ENCODE data around the gene NSUN7. TPM values are rescaled to one million over a fixed set of nuclear protein-coding genes. Genes with fewer than 3 reads are reported as not detected.

The NSUN7 gene
- polyA plus RNA-seq, 1 experiment: 0.18 TPM

DNA sequence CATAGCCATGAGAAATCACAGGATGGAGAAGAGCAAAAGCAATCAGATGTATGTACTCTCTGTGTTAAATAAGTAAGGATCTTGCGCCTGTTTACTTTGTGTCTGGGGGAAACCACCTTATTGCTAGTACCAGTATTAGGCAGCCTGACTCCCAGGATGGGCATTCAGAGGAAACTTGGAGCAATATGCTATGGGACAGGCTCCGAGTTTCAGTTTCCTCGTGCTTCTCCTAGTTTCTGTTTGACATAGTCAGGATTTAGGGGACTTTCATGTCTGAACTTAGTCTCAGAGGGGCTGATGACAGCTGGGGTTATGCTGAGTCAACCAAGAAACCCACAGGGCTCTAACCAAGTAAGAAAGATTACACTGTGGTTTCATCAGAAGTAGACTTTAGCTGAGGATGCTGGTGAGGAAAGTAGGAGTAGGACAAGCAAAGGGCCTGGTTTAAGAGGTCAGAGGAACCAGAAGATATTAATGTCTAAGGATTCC lies 13.5 kb downstream of the NSUN7 start:
- H3K4me3 ChIP-seq (ENCODE audit: low read depth, low read length): no peak overlapping the region
- H3K27me3 ChIP-seq (ENCODE audit: control insufficient read depth, insufficient read depth, low read length): no peaks in the 10 kb centered on the region
- no peaks in the 10 kb centered on the region for H3K36me3 ChIP-seq (ENCODE audit: control insufficient read depth, insufficient read depth, low read length)
- ChIA-PET CTCF (no interaction called here), POLR2A (no interaction called here)
- TF ChIP-seq, protein P1, sequence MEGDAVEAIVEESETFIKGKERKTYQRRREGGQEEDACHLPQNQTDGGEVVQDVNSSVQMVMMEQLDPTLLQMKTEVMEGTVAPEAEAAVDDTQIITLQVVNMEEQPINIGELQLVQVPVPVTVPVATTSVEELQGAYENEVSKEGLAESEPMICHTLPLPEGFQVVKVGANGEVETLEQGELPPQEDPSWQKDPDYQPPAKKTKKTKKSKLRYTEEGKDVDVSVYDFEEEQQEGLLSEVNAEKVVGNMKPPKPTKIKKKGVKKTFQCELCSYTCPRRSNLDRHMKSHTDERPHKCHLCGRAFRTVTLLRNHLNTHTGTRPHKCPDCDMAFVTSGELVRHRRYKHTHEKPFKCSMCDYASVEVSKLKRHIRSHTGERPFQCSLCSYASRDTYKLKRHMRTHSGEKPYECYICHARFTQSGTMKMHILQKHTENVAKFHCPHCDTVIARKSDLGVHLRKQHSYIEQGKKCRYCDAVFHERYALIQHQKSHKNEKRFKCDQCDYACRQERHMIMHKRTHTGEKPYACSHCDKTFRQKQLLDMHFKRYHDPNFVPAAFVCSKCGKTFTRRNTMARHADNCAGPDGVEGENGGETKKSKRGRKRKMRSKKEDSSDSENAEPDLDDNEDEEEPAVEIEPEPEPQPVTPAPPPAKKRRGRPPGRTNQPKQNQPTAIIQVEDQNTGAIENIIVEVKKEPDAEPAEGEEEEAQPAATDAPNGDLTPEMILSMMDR (IDR thresholded peaks at IDR 0.05; ENCODE audit: insufficient read depth, low read depth, low read length): no peak
- no peak for DNase-seq (ENCODE audit: low read depth)

DNA sequence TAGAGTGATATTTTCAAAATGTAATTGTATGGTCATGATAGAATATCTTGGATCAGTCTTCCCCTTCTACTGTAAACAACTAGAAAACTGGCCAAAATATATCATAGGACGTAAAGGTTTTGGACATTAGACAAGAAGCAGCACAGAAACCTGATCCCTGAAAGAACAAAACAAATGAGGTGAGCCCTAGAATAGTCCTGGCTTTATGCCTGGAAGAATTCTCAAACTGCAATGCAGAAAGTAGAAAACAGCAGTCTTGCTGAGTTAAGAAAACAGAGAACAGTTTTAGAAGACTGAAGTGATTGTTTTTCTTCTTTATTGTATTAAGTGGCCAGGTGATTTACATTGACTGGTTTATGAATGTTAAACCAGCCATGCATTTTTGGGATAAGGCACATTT lies 19.5 kb downstream of the NSUN7 start:
- Histone ChIP-seq H3K4me3 (ENCODE audit: low read depth, low read length) (no peak overlapping the region), H3K27me3 (ENCODE audit: control insufficient read depth, insufficient read depth, low read length) (peaks cover 2% of the 10 kb centered on the region; the same call in 1 of the 2 replicates), H3K36me3 (ENCODE audit: control insufficient read depth, insufficient read depth, low read length) (no peaks in the 10 kb centered on the region)
- POLR2A ChIA-PET: no interaction called here
- TF ChIP-seq, protein P1 (IDR thresholded peaks at IDR 0.05; ENCODE audit: insufficient read depth, low read depth, low read length): no peak
- CTCF ChIA-PET: no interaction called here
- DNase-seq (ENCODE audit: low read depth): no peak

DNA sequence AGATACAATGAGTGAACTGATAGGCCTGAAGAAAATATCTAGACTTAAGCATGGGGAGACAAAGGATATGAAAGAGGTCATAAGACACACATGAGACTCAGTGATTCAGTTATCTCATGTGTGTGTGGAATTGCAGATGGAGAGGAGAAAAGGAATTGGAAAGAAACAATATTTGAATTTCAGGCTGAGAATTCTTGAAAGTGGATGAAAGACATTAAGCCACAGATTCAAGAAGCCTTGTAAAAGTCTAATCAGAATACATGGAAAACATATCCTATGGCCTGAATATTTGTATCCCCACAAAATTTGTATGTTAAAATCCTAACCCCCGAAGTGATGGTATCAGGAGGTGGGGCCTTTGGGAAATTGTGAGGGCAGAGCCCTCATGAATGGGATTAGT lies 28.3 kb downstream of the NSUN7 start:
- Histone ChIP-seq H3K27me3 (ENCODE audit: control insufficient read depth, insufficient read depth, low read length) (no peaks in the 10 kb centered on the region; the same call in 1 of the 2 replicates), H3K36me3 (ENCODE audit: control insufficient read depth, insufficient read depth, low read length) (no peaks in the 10 kb centered on the region), H3K4me3 (ENCODE audit: low read depth, low read length) (no peak overlapping the region)
- no peak for DNase-seq (ENCODE audit: low read depth)
- TF ChIP-seq, protein P1 (IDR thresholded peaks at IDR 0.05; ENCODE audit: insufficient read depth, low read depth, low read length): no peak
- ChIA-PET POLR2A (no interaction called here), CTCF (interaction anchor here (0.6 kb wide), 2 partner anchors 42 to 512 kb away, joined by 3 to 4 read pairs; no protein-coding TSS in a partner anchor)

DNA sequence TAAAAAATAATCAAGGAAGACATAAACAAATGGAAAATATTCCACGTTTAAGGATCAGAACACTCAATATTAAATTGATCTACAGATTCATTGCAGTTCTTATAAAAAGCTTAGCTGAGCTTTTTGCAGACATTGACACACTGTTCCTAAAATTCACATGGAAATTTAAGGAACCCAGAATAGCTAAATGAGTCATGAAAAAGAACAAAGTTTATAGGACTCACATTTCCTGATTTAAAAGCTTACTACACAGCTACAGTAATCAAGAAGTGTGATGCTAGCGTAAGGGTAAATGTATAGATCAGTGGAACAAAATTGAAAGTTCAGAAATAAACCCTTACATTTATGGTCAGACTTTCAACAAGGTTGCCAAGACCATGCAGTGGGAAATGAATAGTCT lies 33.1 kb downstream of the NSUN7 start:
- Histone ChIP-seq H3K4me3 (ENCODE audit: low read depth, low read length) (no peak overlapping the region), H3K36me3 (ENCODE audit: control insufficient read depth, insufficient read depth, low read length) (no peaks in the 10 kb centered on the region), H3K27me3 (ENCODE audit: control insufficient read depth, insufficient read depth, low read length) (0 out of 2 replicates have a peak, but pooled peaks cover 2% of the 10 kb centered on the region)
- CTCF ChIA-PET: no interaction called here
- DNase-seq (ENCODE audit: low read depth): no peak
- TF ChIP-seq, protein P1 (IDR thresholded peaks at IDR 0.05; ENCODE audit: insufficient read depth, low read depth, low read length): no peak
- POLR2A ChIA-PET: no interaction called here

DNA sequence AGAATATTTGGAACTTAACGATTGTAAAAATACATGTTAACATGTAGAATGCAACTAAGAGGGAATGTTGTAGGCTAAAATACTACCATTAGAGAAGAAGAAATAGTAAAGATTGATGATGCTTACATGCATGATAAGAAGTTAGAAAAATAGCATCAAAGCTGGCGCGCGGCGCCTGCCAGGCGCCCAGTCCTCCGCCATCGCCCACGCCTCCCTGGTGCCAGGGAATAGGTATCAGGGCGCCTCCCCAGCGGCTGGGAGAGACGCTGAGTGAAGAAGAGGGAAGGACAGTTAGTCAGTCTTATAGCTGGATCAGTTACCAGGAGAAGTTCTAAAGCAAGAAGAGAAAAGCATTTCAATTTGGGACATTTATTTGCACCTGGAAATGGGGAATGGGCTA lies 36.0 kb downstream of the NSUN7 start:
- H3K36me3 ChIP-seq (ENCODE audit: control insufficient read depth, insufficient read depth, low read length): no peaks in the 10 kb centered on the region
- no peak overlapping the region for H3K4me3 ChIP-seq (ENCODE audit: low read depth, low read length)
- POLR2A ChIA-PET: no interaction called here
- DNase-seq (ENCODE audit: low read depth): no peak
- TF ChIP-seq, protein P1 (IDR thresholded peaks at IDR 0.05; ENCODE audit: insufficient read depth, low read depth, low read length): no peak
- CTCF ChIA-PET: no interaction called here
- H3K27me3 ChIP-seq (ENCODE audit: control insufficient read depth, insufficient read depth, low read length): peaks cover 5% of the 10 kb centered on the region

Data from BJ (cell line).